Fibroblast of the conjunctiva (primary cell): ENCODE data around the gene ANKRD16.
"Not testable (repeated sequence)": the region's sequence is repeated elsewhere in the genome, so short reads cannot be mapped to it uniquely, and the experiment has no call there.

Source experiments
- DNase-seq: peaks from one replicate; pipeline ENCODE4 v3.0.0-alpha.2; 2010; ENCODE audit warnings: low read depth

ANKRD16 gene

GRCh38 chr10:5833814-5834213 lies 55.9 kb downstream of the ANKRD16 start:
- no peak for DNase-seq

- DNase-seq: no peak
These were observed 56.7 kb downstream of the ANKRD16 start for GRCh38 chr10:5832946-5833345.

- DNase-seq: no peak
These were observed 58.3 kb downstream of the ANKRD16 start for GRCh38 chr10:5831446-5831782.

- no peak for DNase-seq
These were observed 58.9 kb downstream of the ANKRD16 start for GRCh38 chr10:5830629-5831445.

- no peak for DNase-seq
These were observed 60.4 kb downstream of the ANKRD16 start for GRCh38 chr10:5829267-5829666.

- no peak for DNase-seq
These were observed 61.0 kb downstream of the ANKRD16 start for GRCh38 chr10:5828725-5829124.

- DNase-seq: no peak
These were observed 61.9 kb downstream of the ANKRD16 start for GRCh38 chr10:5827841-5828240.

- DNase-seq: not testable (repeated sequence)
These were observed 63.2 kb downstream of the ANKRD16 start for GRCh38 chr10:5826511-5826910.

GRCh38 chr10:5818894-5819293 lies 70.8 kb downstream of the ANKRD16 start:
- DNase-seq: no peak

GRCh38 chr10:5818048-5818331 lies 71.7 kb downstream of the ANKRD16 start:
- DNase-seq: no peak

- DNase-seq: no peak
These were observed 72.2 kb downstream of the ANKRD16 start for GRCh38 chr10:5817322-5818047.

- DNase-seq: no peak
These were observed 73.5 kb downstream of the ANKRD16 start for GRCh38 chr10:5816170-5816569.

- no peak for DNase-seq
These were observed 75.3 kb downstream of the ANKRD16 start for GRCh38 chr10:5814110-5815107.

GRCh38 chr10:5813341-5814109 lies 76.2 kb downstream of the ANKRD16 start, which contains the start of gene GDI2:
Gene GDI2, minus strand, starts transcription at chr10:5813434. Its CDS starts 176 bp downstream, at chr10:5813258.
- peak; percentile 90 for DNase-seq

- DNase-seq: no peak
These were observed 76.7 kb downstream of the ANKRD16 start for GRCh38 chr10:5813091-5813340.

- DNase-seq: no peak
These were observed 77.2 kb downstream of the ANKRD16 start for GRCh38 chr10:5812283-5813090.
